SK-N-DZ (cell line): ENCODE data around the gene CDC27.
"Not testable (repeated sequence)": the region's sequence is repeated elsewhere in the genome, so short reads cannot be mapped to it uniquely, and the experiment has no call there.

Experiments
- DNase-seq: peaks from one replicate; pipeline ENCODE4 v3.0.0-alpha.2; 2015; ENCODE audit warnings: low spot score

Gene CDC27

GRCh38 chr17:47072886-47073285, 116.2 kb downstream of the CDC27 start:
- no peak for DNase-seq

- not testable (repeated sequence) for DNase-seq
Measured at GRCh38 chr17:47071171-47071570, 117.9 kb downstream of the CDC27 start.

- not testable (repeated sequence) for DNase-seq
Measured at GRCh38 chr17:47070266-47070665, 118.8 kb downstream of the CDC27 start.
